Caco-2 (cell line): Measurements from ENCODE around the gene RIMBP3C. TPM values are rescaled to one million over a fixed set of nuclear protein-coding genes. Genes with fewer than 3 reads are reported as not detected.
"Not testable (repeated sequence)": the region's sequence is repeated elsewhere in the genome, so short reads cannot be mapped to it uniquely, and the experiment has no call there.

ENCODE experiments used
- BruUV-seq: library from RNA; stranded (reverse); fragments of 400-500 nt; replicated peaks from 2 replicates; lab custom pipeline; 2021; lab: Mats Ljungman, UMichigan
- CTCF ChIA-PET: fragments of 300-600 bp; sonication (Branson Sonifier 250); formaldehyde crosslinking; loops from one replicate; lab custom pipeline; 2022; ENCODE audit warnings: antibody characterized with exemption; lab: Charles Lee
- POLR2A ChIA-PET: fragments of 300-600 bp; sonication (Branson Sonifier 250); formaldehyde crosslinking; loops from one replicate; lab custom pipeline; 2022; ENCODE audit warnings: antibody characterized with exemption; lab: Charles Lee
- DNase-seq, 2 experiments: peaks; one replicate each; pipeline versions ENCODE4 v3.0.0 to v3.0.0-alpha.2; 2020 to 2022
- H3K27me3 ChIP-seq: replicated peaks from 2 replicates; pipeline ENCODE4 v1.6.0; 2011; ENCODE audit warnings: low read length; ENCODE audit not compliant: control insufficient read depth, insufficient read depth
- H3K36me3 ChIP-seq: 2 replicates; pipeline ENCODE4 v1.5.1; 2011; ENCODE audit warnings: low read length; ENCODE audit not compliant: control insufficient read depth, insufficient read depth
- H3K4me1 ChIP-seq: fragments of 250-450 bp; sonication (Bioruptor Pico); 2 replicates; pipeline ENCODE4 v1.5.1; 2020; ENCODE audit warnings: mild to moderate bottlenecking
- H3K4me3 ChIP-seq: 2 replicates; pipeline ENCODE4 v1.5.1; 2011; ENCODE audit warnings: low read depth, mild to moderate bottlenecking, control low read depth, low read length
- H3K9me3 ChIP-seq: fragments of 250-450 bp; sonication (Bioruptor Pico); 2 replicates; pipeline ENCODE4 v1.5.1; 2020; ENCODE audit warnings: mild to moderate bottlenecking, moderate library complexity
- H3K27ac Mint-ChIP-seq: one replicate; pipeline ENCODE4 v1.8.0; 2022; ENCODE audit warnings: mixed read lengths; ENCODE audit not compliant: unreplicated experiment
- H3K27me3 Mint-ChIP-seq: one replicate; pipeline ENCODE4 v1.8.0; 2022; ENCODE audit warnings: mixed read lengths; ENCODE audit not compliant: insufficient read depth, unreplicated experiment
- H3K36me3 Mint-ChIP-seq: one replicate; pipeline ENCODE4 v1.8.0; 2022; ENCODE audit warnings: mild to moderate bottlenecking, mixed read lengths; ENCODE audit not compliant: insufficient read depth, unreplicated experiment
- H3K4me1 Mint-ChIP-seq: one replicate; pipeline ENCODE4 v1.8.0; 2022; ENCODE audit warnings: low read depth, mixed read lengths; ENCODE audit not compliant: unreplicated experiment
- H3K4me3 Mint-ChIP-seq: one replicate; pipeline ENCODE4 v1.8.0; 2022; ENCODE audit warnings: mild to moderate bottlenecking, moderate library complexity, mixed read lengths; ENCODE audit not compliant: unreplicated experiment
- H3K9me3 Mint-ChIP-seq: one replicate; pipeline ENCODE4 v1.8.0; 2022; ENCODE audit warnings: mixed read lengths; ENCODE audit not compliant: unreplicated experiment
- intact Hi-C: fragments of 100-400 bp; cut with micrococcal nuclease; formaldehyde crosslinking; loops from one replicate; pipeline ENCODE4 v1.10.0; 2022; ENCODE audit not compliant: unreplicated experiment
- total RNA-seq: library from RNA; stranded (reverse); gene quantifications from 2 replicates; pipeline ENCODE4 v1.2.3, GENCODE V29; 2022

RIMBP3C gene
- total RNA-seq, 1 experiment from 2014 or later, result 0.39 TPM

DNA sequence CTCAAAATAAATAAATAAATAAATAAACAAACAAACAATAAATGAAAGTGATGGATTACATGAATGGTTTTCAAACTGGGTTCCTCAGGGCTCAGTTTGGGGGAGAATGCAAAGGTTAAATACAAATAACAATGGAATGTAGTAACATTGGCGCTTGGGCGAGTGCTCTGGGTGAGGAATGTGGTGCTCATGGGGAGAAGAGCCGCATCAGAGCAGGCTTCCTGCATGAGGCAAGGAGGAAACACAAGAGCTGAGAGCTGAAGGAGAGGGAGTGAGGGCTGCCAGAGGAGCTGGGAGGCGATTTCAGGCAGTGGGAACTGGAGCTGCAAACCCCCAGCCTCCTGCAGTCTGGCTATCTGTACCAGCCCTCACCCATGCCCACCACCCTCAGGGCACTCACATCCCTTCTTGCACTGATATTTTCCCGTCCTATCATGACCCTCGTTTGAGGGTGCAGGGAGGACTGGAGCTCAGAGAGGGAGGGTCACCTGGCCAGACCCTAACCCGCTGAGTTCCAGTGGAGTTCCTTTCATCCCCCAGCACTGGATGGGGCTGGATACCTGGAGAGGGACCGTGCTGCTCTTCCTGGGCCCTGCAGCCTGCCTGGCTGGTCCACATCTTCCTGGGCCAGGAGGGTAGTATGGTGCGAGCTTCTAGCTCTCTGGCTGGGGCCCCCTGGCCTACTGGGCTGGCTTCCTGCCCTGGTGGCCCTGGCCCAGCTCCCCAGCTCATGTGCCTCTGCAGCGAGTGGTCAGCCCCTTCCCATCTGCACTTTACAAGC lies 8.3 kb upstream of the RIMBP3C start:
- H3K9me3 Mint-ChIP-seq, CTCF ChIA-PET: not testable (repeated sequence)

DNA sequence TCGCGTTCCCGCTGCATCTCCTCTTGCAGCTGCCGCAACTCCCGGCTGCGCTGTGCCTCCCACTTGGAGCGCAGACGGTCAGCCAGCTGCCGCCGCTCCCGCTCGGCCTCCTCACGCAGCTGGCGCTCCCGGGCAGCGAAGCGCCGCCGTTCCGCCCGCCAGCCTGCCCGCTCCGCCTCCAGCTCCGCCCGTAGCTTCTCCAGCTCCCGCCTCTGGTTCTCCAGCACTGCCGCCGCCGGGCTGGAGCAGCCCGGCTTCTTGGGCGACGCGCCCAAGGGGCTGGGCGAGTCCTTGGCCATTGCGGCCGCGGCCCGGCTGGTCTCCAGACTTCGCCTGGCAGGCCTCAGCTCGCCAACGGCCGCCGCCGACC lies 598 bp downstream of the RIMBP3C start:
- POLR2A ChIA-PET, H3K27ac Mint-ChIP-seq, CTCF ChIA-PET, intact Hi-C loops, H3K4me3 ChIP-seq, H3K9me3 Mint-ChIP-seq, H3K27me3 Mint-ChIP-seq, H3K9me3 ChIP-seq, H3K36me3 ChIP-seq, BruUV-seq, H3K4me1 ChIP-seq, DNase-seq, H3K4me1 Mint-ChIP-seq, H3K27me3 ChIP-seq, H3K4me3 Mint-ChIP-seq, H3K36me3 Mint-ChIP-seq: not testable (repeated sequence)

More for the DNA sequence above, 8.3 kb upstream of the RIMBP3C start:
- H3K27me3 ChIP-seq, DNase-seq, H3K36me3 ChIP-seq, H3K27ac Mint-ChIP-seq, H3K4me1 ChIP-seq, BruUV-seq, intact Hi-C loops, H3K9me3 ChIP-seq, H3K4me3 Mint-ChIP-seq, H3K4me1 Mint-ChIP-seq, H3K27me3 Mint-ChIP-seq, POLR2A ChIA-PET, H3K36me3 Mint-ChIP-seq, H3K4me3 ChIP-seq: not testable (repeated sequence)

DNA sequence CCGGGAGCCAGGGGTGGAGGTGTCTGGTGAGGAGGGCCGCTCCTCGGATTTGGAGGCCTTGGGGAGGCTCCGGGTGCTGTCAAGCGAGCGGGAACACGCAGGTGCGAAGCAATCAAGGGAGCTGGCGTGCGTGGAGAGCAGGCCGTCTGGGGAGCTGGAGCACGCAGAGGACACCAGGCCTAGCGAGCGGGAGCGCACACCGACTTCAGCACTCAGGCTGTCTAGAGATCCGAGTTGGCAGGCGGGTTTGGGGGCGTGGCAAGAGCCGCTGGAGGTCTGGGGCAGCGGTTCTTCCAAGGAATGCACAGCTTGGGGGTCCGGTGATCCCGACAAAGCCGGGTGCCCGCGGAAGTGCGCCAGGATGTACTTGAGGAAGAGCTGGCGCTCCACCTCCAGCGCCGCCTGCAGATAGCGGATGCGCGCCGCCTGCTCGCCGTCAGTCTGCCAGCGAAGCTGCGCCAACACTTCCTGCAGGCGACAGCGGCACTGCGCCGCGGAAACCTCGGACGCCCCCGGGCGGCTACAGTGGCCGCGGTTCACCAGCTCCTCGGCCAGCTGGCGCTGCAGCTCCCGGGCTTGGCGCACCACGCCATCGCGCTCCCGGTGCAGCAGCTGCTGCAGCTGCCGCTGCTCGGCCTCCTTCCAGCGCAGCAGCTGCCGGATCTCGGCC lies 1.1 kb downstream of the RIMBP3C start:
- DNase-seq, H3K36me3 Mint-ChIP-seq, H3K9me3 ChIP-seq, intact Hi-C loops, H3K4me3 Mint-ChIP-seq, H3K36me3 ChIP-seq, H3K27ac Mint-ChIP-seq, CTCF ChIA-PET, H3K27me3 Mint-ChIP-seq, H3K4me1 Mint-ChIP-seq, BruUV-seq, H3K4me3 ChIP-seq, H3K4me1 ChIP-seq, H3K9me3 Mint-ChIP-seq, H3K27me3 ChIP-seq, POLR2A ChIA-PET: not testable (repeated sequence)

DNA sequence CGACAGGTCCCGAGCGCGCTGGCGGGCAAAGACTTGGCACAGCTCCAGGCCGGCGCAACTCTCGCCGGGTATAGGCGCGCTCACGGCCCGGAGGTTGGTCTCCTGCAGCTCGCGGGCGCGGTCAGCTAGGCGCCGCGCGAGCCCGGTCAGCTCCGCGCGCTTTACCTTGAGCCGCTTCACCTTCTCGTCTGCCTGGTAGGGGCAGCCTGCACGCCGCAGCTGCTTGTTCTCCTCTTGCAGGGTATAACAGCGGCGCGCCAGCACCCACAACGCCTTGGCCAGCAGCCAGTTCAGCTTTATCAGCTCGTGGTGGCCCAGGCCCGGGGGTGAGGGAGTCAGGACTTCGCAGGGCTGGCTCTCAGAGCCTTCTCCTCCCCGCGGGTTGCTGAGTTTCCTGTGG lies 1.7 kb downstream of the RIMBP3C start:
- H3K36me3 Mint-ChIP-seq, POLR2A ChIA-PET, H3K27ac Mint-ChIP-seq, DNase-seq, BruUV-seq, H3K9me3 Mint-ChIP-seq, H3K9me3 ChIP-seq, H3K4me1 Mint-ChIP-seq, H3K27me3 Mint-ChIP-seq, H3K4me3 ChIP-seq, CTCF ChIA-PET, intact Hi-C loops, H3K27me3 ChIP-seq, H3K36me3 ChIP-seq, H3K4me3 Mint-ChIP-seq, H3K4me1 ChIP-seq: not testable (repeated sequence)

DNA sequence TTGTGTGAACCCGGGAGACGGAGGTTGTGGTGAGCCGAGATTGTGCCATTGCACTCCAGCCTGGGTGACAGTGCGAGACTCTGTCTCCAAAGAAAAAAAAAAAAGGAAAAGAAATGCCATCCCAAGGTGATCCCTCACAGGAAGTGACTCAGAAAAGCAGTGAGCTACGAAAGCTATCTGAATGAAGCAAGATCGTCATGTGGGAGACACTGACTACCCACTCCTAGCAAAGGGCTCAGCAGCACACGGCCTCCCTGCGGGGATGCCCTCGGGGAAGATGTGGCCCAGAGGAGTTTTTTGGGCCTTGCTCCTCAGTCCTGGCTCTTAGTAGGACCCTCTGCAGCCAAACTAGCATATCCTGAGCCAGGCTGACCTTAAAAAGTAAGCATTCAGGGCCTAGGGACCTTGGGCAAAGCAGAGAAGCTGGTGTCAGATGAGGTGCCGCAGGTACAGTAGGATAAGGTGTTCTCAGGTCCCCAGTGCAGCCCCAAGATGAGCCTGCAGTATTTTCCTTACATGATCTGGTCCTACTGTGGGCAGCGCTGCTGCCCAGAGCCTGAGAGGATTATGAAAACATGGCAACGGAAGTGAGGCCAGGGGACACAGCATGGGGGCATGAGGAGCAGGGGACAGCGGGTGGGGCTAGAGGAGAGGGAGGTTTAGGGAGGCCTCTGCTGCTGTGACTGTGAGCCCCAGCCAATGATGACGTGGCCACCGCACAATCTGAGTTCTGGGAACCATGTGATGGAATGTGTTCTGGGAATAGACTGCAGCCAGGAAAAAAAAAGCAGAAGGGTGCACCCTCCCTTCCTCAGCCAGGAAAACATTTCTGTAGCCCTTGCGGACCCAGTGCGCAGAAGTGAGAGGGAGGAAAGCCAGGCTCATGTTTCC lies 6.6 kb downstream of the RIMBP3C start:
- H3K9me3 ChIP-seq, H3K27ac Mint-ChIP-seq, H3K27me3 Mint-ChIP-seq, H3K9me3 Mint-ChIP-seq, H3K36me3 ChIP-seq, intact Hi-C loops, H3K27me3 ChIP-seq, H3K4me3 Mint-ChIP-seq, BruUV-seq, POLR2A ChIA-PET, H3K4me1 Mint-ChIP-seq, H3K36me3 Mint-ChIP-seq, H3K4me3 ChIP-seq, CTCF ChIA-PET, H3K4me1 ChIP-seq, DNase-seq: not testable (repeated sequence)

DNA sequence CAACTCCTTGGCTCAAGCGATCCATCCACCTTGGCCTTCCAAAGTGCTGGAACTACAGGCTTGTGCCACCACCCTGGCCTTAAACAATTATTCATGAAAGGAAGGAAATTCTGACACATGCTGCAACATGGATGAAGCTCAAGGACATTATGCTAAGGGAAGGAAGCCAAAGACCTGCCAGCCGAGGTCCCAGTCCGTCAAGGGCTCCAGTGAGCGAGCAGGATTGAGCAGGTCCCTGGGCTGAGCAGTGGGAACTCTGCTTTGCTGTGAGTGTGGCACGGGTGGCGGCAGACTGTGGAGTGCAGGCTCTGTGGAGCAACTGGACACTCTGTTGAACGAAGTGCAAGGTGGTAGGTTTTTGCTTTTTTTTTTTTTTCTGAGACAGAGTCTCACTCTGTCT lies 11.4 kb downstream of the RIMBP3C start:
- DNase-seq, BruUV-seq, H3K4me3 Mint-ChIP-seq, H3K9me3 Mint-ChIP-seq, H3K9me3 ChIP-seq, H3K27me3 Mint-ChIP-seq, H3K4me1 Mint-ChIP-seq, H3K4me1 ChIP-seq, H3K27me3 ChIP-seq, H3K36me3 ChIP-seq, H3K27ac Mint-ChIP-seq, POLR2A ChIA-PET, H3K36me3 Mint-ChIP-seq, H3K4me3 ChIP-seq, intact Hi-C loops, CTCF ChIA-PET: not testable (repeated sequence)
